OCI-LY1 (cell line): ENCODE measurements around the gene MSH3.

Source experiments
- H2AFZ ChIP-seq: fragments of 200-600 bp; sonication (generic), shearing (Covaris generic); 2 replicates; pipeline ENCODE4 v1.6.0; 2014; ENCODE audit warnings: antibody characterized with exemption, mild to moderate bottlenecking, low read length
- H3F3A ChIP-seq: fragments of 200-600 bp; sonication (generic), shearing (Covaris generic); 2 replicates; pipeline ENCODE4 v1.6.0; 2014; ENCODE audit warnings: mild to moderate bottlenecking, antibody characterized with exemption, low read length, moderate library complexity; ENCODE audit not compliant: insufficient read depth
- H3K27ac ChIP-seq: fragments of 200-600 bp; sonication (generic); 2 replicates; pipeline ENCODE4 v1.5.1; 2014; ENCODE audit warnings: low read length, mixed run types, mild to moderate bottlenecking, low read depth; ENCODE audit not compliant: poor library complexity, severe bottlenecking
- H3K27me3 ChIP-seq: fragments of 200-600 bp; sonication (generic); 2 replicates; pipeline ENCODE4 v1.6.0; 2014; ENCODE audit warnings: antibody characterized with exemption, mild to moderate bottlenecking, low read length, moderate library complexity; ENCODE audit not compliant: insufficient read depth
- H3K36me3 ChIP-seq: fragments of 200-600 bp; sonication (generic); 2 replicates; pipeline ENCODE4 v1.6.1; 2014; ENCODE audit warnings: mild to moderate bottlenecking, antibody characterized with exemption, low read length, moderate library complexity, mixed read lengths; ENCODE audit not compliant: insufficient read depth
- H3K4me1 ChIP-seq: fragments of 200-600 bp; sonication (generic); 2 replicates; pipeline ENCODE4 v1.5.1; 2014; ENCODE audit warnings: mild to moderate bottlenecking, low read length, moderate library complexity; ENCODE audit not compliant: insufficient read depth, severe bottlenecking
- H3K4me2 ChIP-seq: fragments of 200-600 bp; sonication (generic), shearing (Covaris generic); 2 replicates; pipeline ENCODE4 v1.6.1; 2014; ENCODE audit warnings: low read length
- H3K4me3 ChIP-seq: fragments of 200-600 bp; sonication (generic); 2 replicates; pipeline ENCODE4 v1.5.1; 2014; ENCODE audit warnings: low read length, low read depth, mild to moderate bottlenecking, mixed read lengths; ENCODE audit not compliant: poor library complexity, severe bottlenecking
- H3K79me2 ChIP-seq: fragments of 200-600 bp; shearing (Covaris generic); 2 replicates; pipeline ENCODE4 v1.6.1; 2016; ENCODE audit warnings: mixed run types, low read length, mixed read lengths; ENCODE audit not compliant: insufficient read depth
- H3K9ac ChIP-seq: fragments of 200-600 bp; sonication (generic), shearing (Covaris generic); 2 replicates; pipeline ENCODE4 v1.6.1; 2014; ENCODE audit warnings: mild to moderate bottlenecking, low read length, mixed read lengths
- H3K9me2 ChIP-seq: fragments of 200-600 bp; sonication (generic), shearing (Covaris generic); 2 replicates; pipeline ENCODE4 v1.6.1; 2014; ENCODE audit warnings: low read depth, mild to moderate bottlenecking, low read length, mixed read lengths
- H3K9me3 ChIP-seq: fragments of 200-600 bp; shearing (Covaris generic); 2 replicates; pipeline ENCODE4 v1.6.1; 2014; ENCODE audit warnings: low read length, mixed read lengths
- H4K20me1 ChIP-seq: fragments of 200-600 bp; sonication (generic), shearing (Covaris generic); 2 replicates; pipeline ENCODE4 v1.6.0; 2016; ENCODE audit warnings: mild to moderate bottlenecking, low read length; ENCODE audit not compliant: insufficient read depth
- EZH2 ChIP-seq: fragments of 200-600 bp; sonication (generic), shearing (Covaris generic); IDR thresholded peaks from 2 replicates; pipeline ENCODE4 v1.8.0; 2017; ENCODE audit warnings: borderline replicate concordance, mixed run types, mild to moderate bottlenecking, antibody characterized with exemption, low read length, moderate library complexity, mixed read lengths
- TF ChIP-seq, protein P1 (sequence below): fragments of 200-600 bp; sonication (generic), shearing (Covaris generic); IDR thresholded peaks from 2 replicates; pipeline ENCODE4 v1.5.1; 2017; ENCODE audit warnings: mild to moderate bottlenecking, antibody characterized with exemption, low read length, moderate library complexity, mixed read lengths

The MSH3 gene

DNA sequence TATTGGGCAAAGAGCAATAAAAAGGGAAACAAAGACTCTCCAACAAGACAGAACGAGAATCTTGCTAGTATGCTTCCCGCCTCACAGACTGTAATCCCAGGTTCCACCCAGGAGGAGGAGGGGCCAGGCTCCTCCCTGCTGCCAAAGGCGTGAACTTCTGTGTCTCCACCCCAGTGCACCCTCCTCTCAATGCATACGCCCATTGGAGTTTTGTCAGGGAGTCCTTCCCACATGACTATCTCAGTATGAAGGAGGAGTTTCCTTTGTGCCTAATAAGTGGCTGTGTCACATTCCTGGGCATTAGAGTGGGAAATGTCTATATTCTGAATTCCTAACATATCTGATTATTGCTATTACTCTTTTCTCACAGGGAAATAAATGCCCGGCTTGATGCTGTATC lies 106.7 kb downstream of the MSH3 start:
- peaks cover 8% of the 10 kb centered on the region for H3K36me3 ChIP-seq
- no peaks in the 10 kb centered on the region for H3K9me2 ChIP-seq
- no peaks in the 10 kb centered on the region for H3K4me1 ChIP-seq
- H2AFZ ChIP-seq = no peak overlapping the region
- TF ChIP-seq, protein P1, sequence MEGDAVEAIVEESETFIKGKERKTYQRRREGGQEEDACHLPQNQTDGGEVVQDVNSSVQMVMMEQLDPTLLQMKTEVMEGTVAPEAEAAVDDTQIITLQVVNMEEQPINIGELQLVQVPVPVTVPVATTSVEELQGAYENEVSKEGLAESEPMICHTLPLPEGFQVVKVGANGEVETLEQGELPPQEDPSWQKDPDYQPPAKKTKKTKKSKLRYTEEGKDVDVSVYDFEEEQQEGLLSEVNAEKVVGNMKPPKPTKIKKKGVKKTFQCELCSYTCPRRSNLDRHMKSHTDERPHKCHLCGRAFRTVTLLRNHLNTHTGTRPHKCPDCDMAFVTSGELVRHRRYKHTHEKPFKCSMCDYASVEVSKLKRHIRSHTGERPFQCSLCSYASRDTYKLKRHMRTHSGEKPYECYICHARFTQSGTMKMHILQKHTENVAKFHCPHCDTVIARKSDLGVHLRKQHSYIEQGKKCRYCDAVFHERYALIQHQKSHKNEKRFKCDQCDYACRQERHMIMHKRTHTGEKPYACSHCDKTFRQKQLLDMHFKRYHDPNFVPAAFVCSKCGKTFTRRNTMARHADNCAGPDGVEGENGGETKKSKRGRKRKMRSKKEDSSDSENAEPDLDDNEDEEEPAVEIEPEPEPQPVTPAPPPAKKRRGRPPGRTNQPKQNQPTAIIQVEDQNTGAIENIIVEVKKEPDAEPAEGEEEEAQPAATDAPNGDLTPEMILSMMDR = no peak
- TF ChIP-seq EZH2 = no peak
- no peak overlapping the region for H3K4me3 ChIP-seq
- H3K27me3 ChIP-seq = no peaks in the 10 kb centered on the region
- H3F3A ChIP-seq = no peaks in the 10 kb centered on the region
- H3K4me2 ChIP-seq = no peak overlapping the region
- no peaks in the 10 kb centered on the region for H3K9me3 ChIP-seq
- no peak overlapping the region for H3K9ac ChIP-seq
- no peaks in the 10 kb centered on the region for H4K20me1 ChIP-seq
- no peaks in the 10 kb centered on the region for H3K79me2 ChIP-seq
- H3K27ac ChIP-seq = no peak overlapping the region

DNA sequence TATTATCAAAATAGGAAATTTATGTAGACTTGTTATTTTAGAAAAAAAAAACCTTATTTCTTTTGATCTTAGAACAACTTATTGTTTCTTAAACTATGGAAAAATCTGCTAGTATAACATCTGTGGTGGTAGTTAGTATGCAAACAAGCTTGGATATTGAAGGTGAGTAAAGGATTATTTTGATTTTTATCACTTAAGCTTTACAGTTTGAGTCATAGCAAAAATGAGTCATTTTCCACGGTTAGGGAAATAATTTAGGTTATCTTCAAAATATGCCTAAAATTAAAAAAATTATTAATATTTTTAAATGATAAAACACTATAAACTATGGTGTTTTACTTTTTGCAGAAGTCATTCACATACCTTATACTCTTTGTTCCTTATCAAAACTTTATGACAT lies 107.5 kb downstream of the MSH3 start:
- no peaks in the 10 kb centered on the region for H3F3A ChIP-seq
- H3K9ac ChIP-seq = no peak overlapping the region
- TF ChIP-seq, protein P1 = no peak
- no peak for TF ChIP-seq EZH2
- peaks cover 8% of the 10 kb centered on the region for H3K36me3 ChIP-seq
- H2AFZ ChIP-seq = no peak overlapping the region
- H3K79me2 ChIP-seq = no peaks in the 10 kb centered on the region
- H3K9me2 ChIP-seq = no peaks in the 10 kb centered on the region
- H3K9me3 ChIP-seq = no peaks in the 10 kb centered on the region
- H3K4me1 ChIP-seq = no peaks in the 10 kb centered on the region
- H3K27me3 ChIP-seq = no peaks in the 10 kb centered on the region
- no peak overlapping the region for H3K4me3 ChIP-seq
- no peak overlapping the region for H3K4me2 ChIP-seq
- no peaks in the 10 kb centered on the region for H4K20me1 ChIP-seq
- H3K27ac ChIP-seq = no peak overlapping the region

DNA sequence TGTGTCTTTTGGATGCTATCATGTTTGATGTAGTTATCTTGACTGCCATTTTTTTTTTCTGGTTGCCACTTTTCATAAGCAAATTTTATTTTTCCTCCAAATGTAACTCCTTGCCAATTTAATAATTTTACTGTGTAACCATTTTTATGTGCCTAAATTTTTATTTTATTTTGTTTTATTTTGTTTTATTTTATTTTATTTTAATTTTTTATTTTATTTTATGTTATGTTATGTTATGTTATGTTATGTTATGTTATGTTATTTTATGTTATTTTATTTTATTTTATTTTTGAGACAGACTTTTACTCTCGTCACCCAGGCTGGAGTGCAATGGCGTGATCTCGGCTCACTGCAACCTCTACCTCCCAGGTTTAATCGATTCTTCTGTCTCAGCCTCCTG lies 108.1 kb downstream of the MSH3 start:
- H3F3A ChIP-seq = no peaks in the 10 kb centered on the region
- H2AFZ ChIP-seq = no peak overlapping the region
- no peaks in the 10 kb centered on the region for H4K20me1 ChIP-seq
- H3K4me3 ChIP-seq = no peak overlapping the region
- no peak overlapping the region for H3K4me2 ChIP-seq
- H3K4me1 ChIP-seq = no peaks in the 10 kb centered on the region
- H3K9me2 ChIP-seq = no peaks in the 10 kb centered on the region
- no peaks in the 10 kb centered on the region for H3K9me3 ChIP-seq
- no peak overlapping the region for H3K9ac ChIP-seq
- TF ChIP-seq EZH2 = no peak
- TF ChIP-seq, protein P1 = no peak
- H3K79me2 ChIP-seq = no peaks in the 10 kb centered on the region
- H3K27ac ChIP-seq = no peak overlapping the region
- no peaks in the 10 kb centered on the region for H3K27me3 ChIP-seq
- peaks cover 8% of the 10 kb centered on the region for H3K36me3 ChIP-seq
